GM18873 (cell line): ENCODE measurements around the gene CLSTN2.

Experiments
- ATAC-seq: cut with Tn5 transposase; IDR thresholded peaks from one replicate; pipeline ENCODE4 v1.9.1; 2021; ENCODE audit warnings: mild to moderate bottlenecking, moderate library complexity, moderate number of reproducible peaks; ENCODE audit not compliant: unreplicated experiment, low FRiP score

The CLSTN2 gene

GRCh38 chr3:140050396-140050795 lies 115.4 kb downstream of the CLSTN2 start:
- no peak for ATAC-seq

GRCh38 chr3:140051019-140051957 lies 116.3 kb downstream of the CLSTN2 start:
- ATAC-seq: no peak

- no peak for ATAC-seq
These were observed 118.1 kb downstream of the CLSTN2 start for GRCh38 chr3:140052771-140053702.

GRCh38 chr3:140053794-140054193 lies 118.8 kb downstream of the CLSTN2 start:
- no peak for ATAC-seq

GRCh38 chr3:140055092-140055791 lies 120.3 kb downstream of the CLSTN2 start:
- ATAC-seq: no peak

GRCh38 chr3:140056047-140056446 lies 121.1 kb downstream of the CLSTN2 start:
- no peak for ATAC-seq

- no peak for ATAC-seq
These were observed 126.2 kb downstream of the CLSTN2 start for GRCh38 chr3:140061211-140061610.

GRCh38 chr3:140062461-140062860 lies 127.5 kb downstream of the CLSTN2 start:
- no peak for ATAC-seq

GRCh38 chr3:140067487-140067886 lies 132.5 kb downstream of the CLSTN2 start:
- no peak for ATAC-seq

- no peak for ATAC-seq
These were observed 133.6 kb downstream of the CLSTN2 start for GRCh38 chr3:140068494-140069017.

- no peak for ATAC-seq
These were observed 138.5 kb downstream of the CLSTN2 start for GRCh38 chr3:140073278-140074045.

- no peak for ATAC-seq
These were observed 141.6 kb downstream of the CLSTN2 start for GRCh38 chr3:140076552-140076951.

- ATAC-seq: no peak
These were observed 142.4 kb downstream of the CLSTN2 start for GRCh38 chr3:140077406-140077805.

- no peak for ATAC-seq
These were observed 143.4 kb downstream of the CLSTN2 start for GRCh38 chr3:140078343-140078742.

GRCh38 chr3:140078940-140079339 lies 144.0 kb downstream of the CLSTN2 start:
- no peak for ATAC-seq

GRCh38 chr3:140081887-140082286 lies 146.9 kb downstream of the CLSTN2 start:
- no peak for ATAC-seq

GRCh38 chr3:140085001-140085400 lies 150.0 kb downstream of the CLSTN2 start:
- ATAC-seq: no peak

GRCh38 chr3:140086642-140087041 lies 151.7 kb downstream of the CLSTN2 start:
- no peak for ATAC-seq

GRCh38 chr3:140088058-140088457 lies 153.1 kb downstream of the CLSTN2 start:
- ATAC-seq: no peak

- ATAC-seq: no peak
These were observed 153.5 kb downstream of the CLSTN2 start for GRCh38 chr3:140088513-140088912.
